GM13976 (cell line): ENCODE results near the gene SELENOO.

Experiments used
- DNase-seq: peaks from one replicate; pipeline ENCODE4 v3.0.0; 2012; ENCODE audit warnings: low spot score
- CTCF ChIP-seq: IDR thresholded peaks from 2 replicates; pipeline ENCODE4 v1.5.1; 2012; ENCODE audit warnings: borderline replicate concordance, mild to moderate bottlenecking; ENCODE audit not compliant: insufficient read depth; ENCODE audit errors: extremely low read depth, missing control alignments, control extremely low read depth
- in situ Hi-C: fragments of 300-500 bp; cut with MboI; formaldehyde crosslinking; loops from one replicate; pipeline ENCODE4 v1.12.0; 2022; ENCODE audit warnings: low sequenced_read_pairs, mixed read lengths, inconsistent platforms; ENCODE audit not compliant: unreplicated experiment

The SELENOO gene

DNA sequence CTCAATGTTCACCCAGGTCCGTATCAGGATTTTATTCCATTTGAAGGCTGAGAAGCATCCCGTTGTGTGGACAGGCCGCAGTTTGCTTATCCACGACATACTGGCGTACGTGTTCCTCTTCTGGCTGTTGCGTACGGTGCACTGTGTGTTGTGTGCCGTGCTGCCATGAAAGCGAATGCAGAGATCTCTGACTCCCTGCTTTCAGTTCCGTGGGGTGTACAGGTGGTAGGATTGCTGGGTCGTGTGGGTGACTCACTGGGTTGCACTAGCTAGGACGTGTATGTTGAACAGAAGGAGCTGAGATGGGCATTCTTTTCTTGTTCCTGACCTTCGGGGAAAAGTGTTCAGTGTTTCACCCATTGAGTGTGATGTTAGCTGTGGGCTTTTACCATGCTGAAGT lies 10.3 kb downstream of the SELENOO start:
- no peak for DNase-seq
- in situ Hi-C loops: no loop called here

DNA sequence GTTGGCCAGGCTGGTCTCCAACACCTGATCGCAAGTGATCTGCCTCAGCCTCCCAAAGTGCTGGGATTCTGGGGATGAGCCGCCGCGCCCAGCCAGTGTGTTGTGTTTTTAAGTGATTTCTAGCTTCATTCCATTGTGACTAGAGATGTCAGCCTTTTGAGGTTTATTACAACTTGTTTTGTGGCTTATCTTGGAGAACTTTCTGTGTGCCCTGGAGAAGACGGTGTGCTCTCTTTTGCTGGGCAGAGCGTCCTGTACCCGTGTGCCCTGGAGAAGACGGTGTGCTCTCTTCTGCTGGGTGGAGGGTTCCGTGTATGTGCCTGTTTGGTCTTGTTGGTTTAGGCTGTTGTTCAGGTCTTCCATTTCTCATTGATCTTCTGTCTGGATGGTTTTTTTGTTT lies 12.5 kb downstream of the SELENOO start:
- no peak for TF ChIP-seq CTCF
- no peak for DNase-seq
- in situ Hi-C loops: no loop called here

More for the DNA sequence above, 10.3 kb downstream of the SELENOO start:
- TF ChIP-seq CTCF: no peak

DNA sequence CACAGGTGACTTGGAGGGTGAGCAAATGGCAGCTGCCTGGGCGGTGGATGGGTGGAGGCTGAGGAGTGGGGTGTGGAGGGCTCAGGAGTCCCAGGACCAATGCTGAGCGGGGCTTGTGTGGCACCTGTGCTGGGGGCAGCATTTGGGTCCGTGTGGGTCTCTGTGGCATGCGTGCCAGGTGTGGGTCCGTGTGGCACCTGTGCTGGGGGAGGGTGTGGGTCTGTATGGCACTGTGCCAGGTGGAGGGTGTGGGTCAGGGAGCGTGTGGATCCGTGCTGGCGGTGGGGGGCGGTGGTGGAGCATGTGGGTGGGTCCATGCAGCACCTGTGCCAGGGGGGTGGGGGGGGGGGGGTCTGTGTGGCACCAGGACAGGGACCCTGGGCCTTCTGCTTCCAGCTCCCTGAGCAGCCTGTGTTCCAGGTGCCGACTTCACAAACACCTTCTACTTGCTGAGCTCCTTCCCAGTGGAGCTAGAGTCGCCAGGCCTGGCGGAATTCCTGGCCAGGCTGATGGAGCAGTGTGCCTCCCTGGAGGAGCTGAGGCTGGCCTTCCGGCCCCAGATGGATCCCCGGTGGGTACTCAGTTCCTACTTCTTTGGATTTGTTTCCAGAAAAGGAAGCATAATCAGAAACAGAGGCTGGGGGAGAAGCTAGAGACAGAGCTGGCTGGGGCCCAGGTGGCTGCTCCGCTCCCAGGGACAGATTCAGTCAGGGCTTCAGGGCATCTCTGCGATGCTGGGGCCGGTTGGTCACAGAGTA lies 14.7 kb downstream of the SELENOO start:
- in situ Hi-C loops: no loop called here
- no peak for DNase-seq
- no peak for TF ChIP-seq CTCF

- DNase-seq: no peak
- no peak for TF ChIP-seq CTCF
- in situ Hi-C loops: no loop called here
Measured at GRCh38 chr22:50216055-50216683, 15.4 kb downstream of the SELENOO start.

- TF ChIP-seq CTCF: no peak
- in situ Hi-C loops: no loop called here
- DNase-seq: no peak
Measured at GRCh38 chr22:50216684-50217520, 16.1 kb downstream of the SELENOO start.

GRCh38 chr22:50217543-50218152 lies 16.8 kb downstream of the SELENOO start:
- in situ Hi-C loops: no loop called here
- TF ChIP-seq CTCF: no peak
- DNase-seq: no peak
